NCI-H345 treated with DMSO at 0.1 percent for 48 hours (cell line): ENCODE data around the gene WIZ.
A peak's percentile ranks its signal among the peaks of the same experiment; 100 is the strongest.

Source experiments
- DNase-seq: peaks from one replicate; lab custom pipeline; 2025; ENCODE audit not compliant: unreplicated experiment; lab: John Stamatoyannopoulos, UW

Gene WIZ

DNA sequence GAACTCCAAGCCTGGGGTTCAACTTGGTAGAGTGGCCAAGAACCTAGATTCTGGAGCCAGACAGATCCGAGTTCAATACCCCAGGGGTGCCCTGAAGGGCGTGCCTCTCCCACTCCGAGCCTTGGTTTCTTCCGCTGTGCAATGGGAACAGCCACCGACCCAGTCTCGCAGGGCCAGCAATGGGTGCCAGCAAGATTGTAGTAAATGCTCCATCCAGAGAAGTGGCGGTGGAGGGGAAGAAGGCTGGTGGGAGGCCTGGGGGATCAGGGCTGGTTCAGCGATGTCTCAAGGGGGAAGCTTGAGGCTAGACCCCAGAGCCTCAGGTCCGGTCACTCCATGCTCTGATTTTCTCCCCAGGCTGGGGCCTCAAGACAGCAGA is 4.5 kb downstream of the WIZ start:
- DNase-seq = no peak

DNA sequence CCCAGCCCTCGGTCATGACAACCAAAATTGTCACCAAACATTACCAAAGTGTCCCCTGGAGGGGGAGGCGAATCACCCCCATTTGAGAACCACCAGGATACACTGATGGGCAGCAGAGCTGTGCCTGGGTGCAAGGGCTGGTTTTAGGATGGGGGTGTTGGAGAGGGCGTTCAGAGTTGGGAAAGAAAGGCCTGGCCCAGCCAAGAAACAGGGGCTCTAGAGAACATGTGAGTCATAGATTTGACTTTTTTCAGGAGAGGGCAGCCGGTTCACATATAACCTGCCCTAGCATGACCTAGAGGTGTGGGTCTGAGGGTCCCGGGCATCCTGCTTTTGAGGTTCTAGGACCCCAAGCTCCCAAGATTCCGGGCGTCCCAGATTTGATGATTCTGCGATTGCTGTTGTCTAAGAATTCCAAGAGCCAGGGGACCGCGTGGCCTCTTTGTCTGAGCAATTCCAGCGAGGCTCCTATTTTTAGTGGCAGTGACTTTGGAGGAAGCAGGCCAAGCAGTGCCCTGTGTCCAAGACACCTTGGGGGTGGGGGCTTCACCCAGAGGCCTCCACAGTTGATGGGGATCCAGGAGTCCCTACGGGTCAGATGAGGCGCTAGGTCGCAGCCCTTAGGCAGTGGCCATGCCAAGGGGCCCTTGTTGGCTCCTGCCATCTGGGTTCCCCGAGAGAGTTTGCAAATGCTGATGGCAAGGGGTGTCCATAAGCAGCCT is 5.1 kb downstream of the WIZ start:
- no peak for DNase-seq

- no peak for DNase-seq
Measured at GRCh38 chr19:15443838-15444237, 5.9 kb downstream of the WIZ start.

DNA sequence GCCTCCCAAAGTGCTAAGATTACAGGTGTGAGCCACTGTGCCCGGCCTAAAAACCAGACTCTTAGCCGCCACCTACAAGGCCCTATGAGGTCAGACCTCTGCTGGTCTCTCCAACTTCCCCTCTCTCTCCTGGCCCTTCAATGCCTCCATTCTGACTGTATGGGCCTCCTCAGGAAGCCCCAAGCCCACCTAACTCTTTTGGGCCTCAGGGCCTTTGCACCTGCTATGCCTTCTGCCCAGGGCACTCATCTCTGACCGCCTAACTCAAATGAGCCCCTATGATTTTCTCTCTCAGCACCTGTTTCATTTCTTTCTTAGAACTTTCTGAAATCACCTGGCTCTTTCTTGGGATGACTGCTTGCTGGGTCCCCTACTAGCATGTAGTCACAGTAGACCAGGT is 6.4 kb downstream of the WIZ start:
- no peak for DNase-seq

DNA sequence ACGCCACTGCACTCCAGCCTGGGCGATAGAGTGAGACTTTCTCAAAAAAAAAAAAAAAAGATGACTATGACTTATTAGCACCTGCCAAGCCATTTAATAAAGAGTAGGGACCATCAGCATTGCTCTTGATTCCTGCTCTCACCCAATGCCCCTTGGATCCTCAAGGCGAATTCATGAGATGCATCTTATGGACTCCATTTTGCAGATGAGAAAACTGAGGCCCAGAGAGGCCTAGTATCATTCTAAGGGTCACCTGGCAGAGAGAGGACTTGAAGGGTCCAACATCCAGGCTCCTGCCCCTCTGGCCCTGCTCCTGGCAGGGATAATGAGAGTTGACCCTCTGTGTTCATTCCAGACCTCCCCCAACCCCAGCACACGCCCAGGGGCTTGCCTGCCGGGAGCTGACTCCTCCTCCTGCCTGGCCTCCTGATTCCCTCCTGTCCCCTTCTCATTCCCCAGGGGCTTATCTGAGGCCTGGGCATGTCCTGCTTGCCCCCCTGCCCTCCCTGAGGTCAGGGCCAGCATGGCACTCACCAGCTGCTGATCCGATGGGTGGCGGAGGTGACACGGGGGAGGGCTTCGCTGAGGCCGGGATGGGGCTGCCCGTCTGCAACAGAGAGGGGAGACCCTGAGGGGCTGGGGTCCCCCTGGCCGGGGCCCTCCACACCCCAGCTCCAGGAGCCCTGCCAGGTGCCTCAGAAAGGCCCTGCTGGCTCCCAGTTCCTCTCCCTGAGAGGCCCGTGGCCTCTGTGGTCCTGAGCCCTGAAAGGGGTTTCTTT is 7.4 kb downstream of the WIZ start:
- DNase-seq = no peak

DNA sequence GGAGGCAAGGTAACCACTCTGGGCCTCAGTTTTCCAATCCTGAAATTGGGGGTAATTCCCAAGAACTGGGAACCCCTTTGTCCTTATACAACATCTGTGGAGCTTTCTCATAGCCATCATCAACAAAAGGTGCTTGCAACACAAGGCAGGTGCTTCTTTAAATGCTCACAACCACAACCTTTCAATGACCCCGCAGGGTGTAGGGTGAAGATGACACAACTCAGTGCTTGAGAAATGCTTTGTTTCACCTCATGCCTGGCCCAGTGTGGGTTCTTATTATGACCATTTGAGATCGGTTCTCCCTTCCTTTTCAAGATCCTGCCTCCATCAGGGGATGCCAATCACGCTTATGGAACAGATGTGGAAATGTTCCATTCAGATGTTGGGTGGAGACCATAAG is 8.4 kb downstream of the WIZ start:
- DNase-seq = no peak

- DNase-seq = no peak
Measured at GRCh38 chr19:15439821-15440641, 9.7 kb downstream of the WIZ start.

GRCh38 chr19:15439078-15439799 is 10.5 kb downstream of the WIZ start:
- no peak for DNase-seq

DNA sequence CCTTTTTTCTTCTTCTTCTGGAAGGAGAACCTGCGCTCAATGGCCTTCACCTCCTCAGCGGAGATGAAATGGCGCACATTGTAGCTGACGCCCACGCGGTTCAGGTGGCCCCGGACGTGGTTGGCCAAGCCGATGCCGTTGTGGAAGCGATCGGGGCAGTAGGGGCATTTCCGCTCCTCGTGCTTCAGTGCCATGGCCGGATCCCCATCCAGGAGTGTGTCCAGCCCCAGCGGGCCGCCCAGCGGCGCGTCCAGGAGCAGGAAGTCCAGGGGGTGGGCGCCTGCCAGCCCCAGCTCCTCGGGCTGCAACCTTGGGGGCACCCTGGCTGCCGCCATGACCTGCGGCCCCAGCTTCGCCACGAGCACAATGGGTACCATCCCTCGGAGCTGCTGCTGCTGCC is 11.2 kb downstream of the WIZ start:
- no peak for DNase-seq

- no peak for DNase-seq
Measured at GRCh38 chr19:15438124-15438496, 11.6 kb downstream of the WIZ start.

DNA sequence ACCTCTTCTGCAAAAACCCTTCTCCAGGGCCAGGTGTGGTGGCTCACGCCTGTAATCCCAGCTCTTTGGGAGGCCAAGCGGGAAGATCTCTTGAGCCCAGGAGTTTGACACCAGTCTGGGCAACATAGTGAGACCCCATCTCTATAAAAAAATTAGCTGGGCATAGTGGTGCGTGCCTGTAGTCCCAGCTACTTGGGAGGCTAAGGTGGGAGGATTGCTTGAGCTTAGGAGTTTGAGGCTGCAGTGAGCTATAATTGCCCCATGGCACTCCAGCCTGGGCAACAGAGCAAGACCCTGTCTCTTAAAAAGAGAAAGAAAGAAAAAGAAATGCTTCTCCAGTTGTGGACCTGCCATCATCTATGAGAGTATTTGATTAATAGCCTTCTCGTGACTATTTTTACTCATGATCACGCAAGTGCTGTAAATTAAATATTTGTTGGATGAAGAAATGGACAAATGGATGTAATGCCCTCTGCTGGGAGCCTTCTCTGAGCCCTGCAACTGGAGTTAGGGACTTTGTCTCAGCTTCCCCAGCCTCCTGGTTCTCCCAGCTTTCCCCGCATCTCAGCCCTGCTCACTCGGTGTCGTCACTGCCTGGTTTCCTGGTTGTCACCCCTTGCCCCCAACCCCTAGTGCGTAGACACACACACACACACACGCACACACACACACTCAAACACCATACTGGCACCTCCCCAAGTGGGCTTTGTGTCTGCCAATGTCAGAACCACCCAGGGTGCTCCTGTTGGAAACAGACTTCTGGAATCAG is 12.2 kb downstream of the WIZ start:
- DNase-seq = no peak

DNA sequence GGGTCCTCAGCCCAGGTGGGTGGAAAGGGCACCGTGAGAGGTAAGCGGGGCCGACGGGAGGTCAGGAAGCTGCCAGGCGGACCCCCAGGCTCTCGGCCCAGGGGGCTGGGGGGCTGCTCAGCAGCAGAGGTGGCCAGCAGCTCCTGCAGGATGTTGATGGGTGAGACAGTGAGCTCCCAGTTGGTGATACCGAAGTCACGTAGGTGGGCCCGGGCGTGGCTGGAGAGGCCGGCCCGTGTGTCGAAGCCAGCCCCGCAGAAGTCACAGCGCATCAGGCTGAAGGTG is 13.0 kb downstream of the WIZ start:
- DNase-seq = no peak

DNA sequence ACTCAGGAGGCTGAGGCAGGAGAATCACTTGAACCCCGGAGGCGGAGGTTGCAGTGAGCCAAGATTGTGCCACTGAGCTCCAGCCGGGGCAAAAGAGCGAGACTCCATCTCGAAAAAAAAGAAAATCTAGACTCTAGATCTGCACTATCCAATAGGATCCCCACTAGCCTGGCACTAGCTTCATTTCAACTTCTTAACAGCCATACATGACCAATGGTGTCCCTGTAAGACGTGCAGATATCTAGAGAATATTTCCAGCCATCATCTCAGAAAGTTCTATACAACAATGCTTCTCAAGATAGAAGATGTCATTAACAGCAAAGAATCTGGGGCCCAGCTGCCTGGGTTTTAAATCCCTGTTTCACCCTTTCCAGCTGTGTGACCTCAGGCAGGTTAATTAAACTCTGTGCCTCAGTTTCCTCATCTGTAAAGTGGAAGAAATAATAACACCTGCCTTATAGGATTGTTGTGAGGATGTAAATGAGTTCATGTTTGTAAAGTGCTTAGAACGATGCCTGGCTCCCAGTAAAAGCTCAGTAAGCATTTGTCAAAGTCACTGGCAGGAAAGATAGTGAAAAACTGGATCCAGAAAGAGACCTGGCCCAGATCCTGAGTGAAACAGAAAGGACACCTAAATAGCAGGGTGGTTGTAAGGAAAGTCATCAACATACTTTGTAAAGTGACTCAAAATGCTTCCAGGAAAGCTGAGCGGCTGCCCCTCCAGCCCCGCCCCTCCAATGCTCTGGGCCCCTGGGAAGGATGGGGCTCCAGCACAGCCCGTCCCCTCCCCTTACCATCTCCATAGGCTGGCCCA is 13.5 kb downstream of the WIZ start:
- no peak for DNase-seq

DNA sequence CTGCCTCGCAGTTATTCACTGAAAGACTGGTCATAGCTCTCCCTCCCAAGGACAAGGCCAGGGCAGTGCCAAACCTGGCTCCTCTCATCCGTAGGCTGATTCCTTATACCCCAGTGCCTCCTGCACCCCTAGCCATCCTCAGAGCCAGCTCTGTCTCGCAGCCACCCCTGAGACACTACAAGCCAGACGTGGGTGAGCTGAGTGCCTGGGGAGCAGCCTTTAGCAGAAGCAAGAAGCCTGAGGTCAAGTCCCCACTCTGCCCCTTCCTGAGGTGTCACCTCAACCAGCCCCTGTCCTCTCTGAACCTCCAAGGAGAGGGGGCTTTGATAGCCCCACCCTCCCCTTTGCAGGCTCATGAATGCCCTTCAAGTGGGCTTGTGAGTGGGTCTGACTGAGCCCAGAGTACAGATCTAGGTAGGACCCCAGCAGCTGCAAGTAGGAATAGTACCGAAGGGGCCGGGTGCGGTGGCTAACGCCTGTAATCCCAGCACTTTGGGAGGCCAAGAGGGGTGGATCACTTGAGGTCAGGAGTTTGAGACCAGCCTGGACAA is 16.2 kb downstream of the WIZ start:
- DNase-seq = no peak

DNA sequence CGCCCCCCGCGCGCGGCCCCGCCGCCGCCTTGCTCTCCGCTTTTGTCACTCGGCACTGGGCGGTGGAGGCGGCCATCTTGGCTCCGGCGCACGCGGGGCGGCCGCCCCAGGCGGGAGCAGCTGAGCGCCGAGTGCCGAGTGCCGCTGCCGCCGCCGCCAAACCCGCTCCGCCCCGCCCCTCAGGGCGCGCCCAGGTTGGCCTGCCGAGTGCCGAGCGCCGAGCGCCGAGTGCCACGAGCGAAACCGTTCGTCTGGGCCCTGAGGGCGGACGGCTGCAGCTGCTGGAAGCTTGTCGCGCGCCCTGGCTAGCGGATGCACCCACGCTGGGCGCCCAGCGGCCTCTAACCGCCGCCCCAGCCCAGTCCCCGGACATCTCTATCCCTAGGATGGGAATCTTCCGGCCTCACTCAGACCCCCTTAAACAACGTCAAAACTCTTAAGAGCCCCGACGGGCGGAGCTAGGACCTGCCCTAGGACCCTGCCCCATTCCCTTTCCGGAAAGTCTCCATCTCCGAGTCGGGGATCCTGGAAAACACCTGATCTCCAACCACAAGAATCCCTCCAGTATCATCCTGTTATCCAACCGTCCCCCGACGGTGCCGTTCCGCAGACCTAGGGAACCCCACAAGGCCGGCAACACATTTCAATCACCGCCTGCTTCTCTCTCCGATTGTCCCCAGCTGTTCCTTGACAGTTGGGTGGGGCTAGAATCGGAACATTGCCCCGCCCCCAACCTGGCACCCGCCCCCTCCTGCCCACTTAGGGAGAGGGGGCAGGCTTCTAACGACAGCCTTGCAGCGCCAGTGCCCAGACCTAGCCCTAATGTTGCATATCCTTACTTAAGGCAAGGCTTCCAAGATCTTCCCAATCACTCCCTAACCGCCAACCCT is 16.9 kb downstream of the WIZ start:
- peak; percentile 54 for DNase-seq

- no peak for DNase-seq
Measured at GRCh38 chr19:15432018-15432494, 17.7 kb downstream of the WIZ start.

GRCh38 chr19:15431396-15432017 is 18.2 kb downstream of the WIZ start:
- no peak for DNase-seq

GRCh38 chr19:15430526-15431120 is 19.1 kb downstream of the WIZ start:
- no peak for DNase-seq
